T-helper 9 cell (primary cell): Measurements from ENCODE around the gene SLC6A8.
"Not testable (repeated sequence)": the region's sequence is repeated elsewhere in the genome, so short reads cannot be mapped to it uniquely, and the experiment has no call there.

Experiments used
- DNase-seq: peaks from one replicate; pipeline ENCODE4 v3.0.0-alpha.2; 2020

The SLC6A8 gene

GRCh38 chrX:153733651-153734240 is 46.0 kb downstream of the SLC6A8 start:
- DNase-seq = no peak

- no peak for DNase-seq
Observed at GRCh38 chrX:153734871-153735270, 47.1 kb downstream of the SLC6A8 start.

GRCh38 chrX:153735274-153735673 is 47.5 kb downstream of the SLC6A8 start:
- DNase-seq = no peak

- no peak for DNase-seq
Observed at GRCh38 chrX:153736071-153736820, 48.5 kb downstream of the SLC6A8 start.

GRCh38 chrX:153736871-153737441 is 49.2 kb downstream of the SLC6A8 start:
- no peak for DNase-seq

- DNase-seq = no peak
Observed at GRCh38 chrX:153738056-153738605, 50.4 kb downstream of the SLC6A8 start.

- DNase-seq = no peak
Observed at GRCh38 chrX:153739754-153740486, 52.2 kb downstream of the SLC6A8 start.

GRCh38 chrX:153740631-153741222 is 53.0 kb downstream of the SLC6A8 start:
- DNase-seq = no peak

- DNase-seq = no peak
Observed at GRCh38 chrX:153741446-153741845, 53.7 kb downstream of the SLC6A8 start.

GRCh38 chrX:153742111-153742510 is 54.4 kb downstream of the SLC6A8 start:
- DNase-seq = not testable (repeated sequence)

GRCh38 chrX:153742796-153743467 is 55.2 kb downstream of the SLC6A8 start:
- not testable (repeated sequence) for DNase-seq

GRCh38 chrX:153743468-153744209 is 55.9 kb downstream of the SLC6A8 start:
- not testable (repeated sequence) for DNase-seq

GRCh38 chrX:153744210-153745066 is 56.7 kb downstream of the SLC6A8 start:
- no peak for DNase-seq

GRCh38 chrX:153745067-153745433 is 57.3 kb downstream of the SLC6A8 start:
- not testable (repeated sequence) for DNase-seq
